Measurements from ENCODE around the gene ELOVL5.

Gene ELOVL5

DNA sequence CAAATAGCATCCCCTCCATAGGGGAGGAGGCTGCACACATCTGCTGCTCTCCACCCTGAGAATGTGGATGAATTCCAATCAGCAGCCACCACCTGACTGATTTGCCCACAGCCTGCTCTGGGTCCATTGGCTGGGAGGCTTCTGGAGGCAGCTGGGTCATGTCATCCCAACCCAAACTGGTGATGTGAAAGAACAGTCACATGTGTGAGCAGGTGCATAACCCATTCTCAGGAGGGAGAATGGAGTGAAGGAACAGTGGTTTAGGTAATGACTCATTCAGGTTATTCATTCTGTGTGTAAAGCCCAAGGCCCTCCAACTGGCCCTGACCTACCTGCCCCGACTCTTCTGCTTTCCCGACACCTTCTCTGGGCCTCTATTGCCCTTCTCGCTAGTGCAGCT, 109.2 kb downstream of the ELOVL5 start:
- DNase-seq (ENCODE audit: low read depth) = no peak

DNA sequence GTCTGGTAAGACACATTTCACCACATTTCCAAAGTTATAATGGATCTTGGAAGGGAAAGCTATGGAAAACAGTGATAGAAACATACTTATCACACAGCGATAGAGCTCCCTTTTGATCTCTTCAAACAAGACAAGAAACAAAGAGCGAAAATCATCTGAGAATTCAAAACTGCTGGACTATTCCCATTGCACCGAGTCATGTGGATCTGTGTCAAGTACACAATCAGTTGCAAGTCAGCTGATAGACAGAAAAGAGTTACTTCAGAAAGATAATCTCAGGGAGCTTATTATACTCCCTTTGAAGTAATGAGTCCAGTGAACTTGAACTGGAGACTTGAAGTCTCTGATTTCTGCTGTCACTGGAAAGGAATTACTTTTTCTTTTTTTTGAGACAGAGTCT, 110.4 kb downstream of the ELOVL5 start:
- no peak for DNase-seq (ENCODE audit: low read depth)

DNA sequence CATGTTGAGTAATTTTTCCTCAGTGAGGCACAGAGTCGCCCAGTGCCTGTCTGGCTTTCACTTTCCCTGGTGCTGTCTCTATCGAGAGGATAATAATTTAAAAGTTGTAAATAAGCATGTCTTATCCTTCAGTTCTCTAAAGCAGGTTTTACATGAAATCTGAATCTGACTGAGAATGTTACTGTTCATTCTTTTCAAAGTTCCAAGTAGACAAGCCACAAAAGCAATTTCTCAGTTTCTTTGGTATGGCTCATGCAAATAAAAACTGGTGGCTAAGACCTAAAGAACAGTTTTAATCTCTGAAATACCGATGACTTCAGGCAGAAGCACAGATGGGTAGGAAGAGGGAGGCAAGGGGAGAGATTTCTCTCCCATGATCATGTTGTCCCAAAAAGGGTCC, 112.5 kb downstream of the ELOVL5 start:
- no peak for DNase-seq (ENCODE audit: low read depth)

DNA sequence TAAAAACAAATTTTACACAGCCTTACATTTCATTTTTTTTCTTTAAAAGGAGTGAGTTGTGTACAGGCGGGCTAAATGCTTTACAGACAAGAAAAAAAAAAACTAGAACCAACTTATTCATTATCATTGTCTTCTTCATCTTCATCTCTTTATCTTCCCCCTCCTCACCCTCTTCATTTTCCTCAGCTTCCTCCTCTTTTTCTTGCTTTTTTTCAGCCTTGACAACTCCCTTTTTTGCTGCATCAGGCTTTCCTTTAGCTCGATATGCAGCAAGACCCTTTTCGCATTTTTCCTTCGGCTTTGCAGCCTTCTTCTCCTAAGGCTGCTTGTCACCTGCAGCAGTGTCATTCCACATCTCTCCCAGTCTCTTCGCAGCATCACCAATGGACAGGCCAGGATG, 113.2 kb downstream of the ELOVL5 start:
- DNase-seq (ENCODE audit: low read depth) = no peak

DNA sequence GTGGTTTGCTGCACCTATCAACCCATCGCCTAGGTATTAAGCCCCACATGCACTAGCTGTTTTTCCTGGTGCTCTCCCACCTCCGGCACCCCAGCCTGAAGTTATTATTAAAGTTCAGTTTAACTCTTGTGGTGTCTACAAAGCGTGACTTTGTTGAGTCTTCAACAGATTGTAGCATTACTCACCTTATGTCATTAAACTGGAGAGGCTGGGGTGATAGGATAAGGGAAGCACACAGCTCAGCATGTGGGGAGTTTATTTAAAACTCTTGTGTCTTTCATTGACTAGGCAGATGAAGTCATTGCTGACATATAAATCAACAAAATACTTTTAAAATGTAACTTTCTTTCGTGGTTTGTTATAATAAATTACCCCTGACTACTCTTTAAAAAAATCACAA, 115.4 kb downstream of the ELOVL5 start:
- no peak for DNase-seq (ENCODE audit: low read depth)

DNA sequence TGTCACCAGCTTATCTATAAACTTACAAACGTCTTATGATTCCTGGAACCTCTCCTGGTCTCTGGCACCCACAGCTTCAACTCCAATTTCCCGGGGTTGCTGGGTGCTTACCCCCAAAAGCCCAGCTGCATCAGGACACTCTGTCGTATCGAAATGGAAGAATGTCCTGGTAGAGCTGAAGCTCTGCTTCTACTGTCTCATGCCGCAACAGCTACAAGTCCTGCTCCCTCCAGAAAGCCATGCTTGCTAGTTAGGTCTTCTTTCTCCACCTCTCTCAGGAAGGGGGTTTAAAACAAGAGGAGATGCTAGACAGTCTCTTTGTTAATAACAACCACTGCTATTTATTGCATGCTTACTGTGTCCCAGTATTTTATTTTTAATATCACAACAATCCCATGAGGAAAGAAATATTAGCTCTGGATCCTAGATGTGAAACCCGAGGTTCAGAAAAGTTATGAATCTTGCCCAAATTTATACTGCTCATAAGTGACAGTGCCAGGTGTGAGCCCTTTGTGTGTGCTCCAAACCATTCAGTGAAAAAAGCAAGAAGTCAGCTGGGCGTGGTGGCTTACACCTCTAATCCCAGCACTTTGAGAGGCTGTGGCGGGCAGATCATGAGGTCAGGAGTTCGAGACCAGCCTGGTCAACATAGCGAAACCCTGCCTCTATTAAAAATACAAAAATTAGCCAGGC, 117.8 kb downstream of the ELOVL5 start:
- no peak for DNase-seq (ENCODE audit: low read depth)

DNA sequence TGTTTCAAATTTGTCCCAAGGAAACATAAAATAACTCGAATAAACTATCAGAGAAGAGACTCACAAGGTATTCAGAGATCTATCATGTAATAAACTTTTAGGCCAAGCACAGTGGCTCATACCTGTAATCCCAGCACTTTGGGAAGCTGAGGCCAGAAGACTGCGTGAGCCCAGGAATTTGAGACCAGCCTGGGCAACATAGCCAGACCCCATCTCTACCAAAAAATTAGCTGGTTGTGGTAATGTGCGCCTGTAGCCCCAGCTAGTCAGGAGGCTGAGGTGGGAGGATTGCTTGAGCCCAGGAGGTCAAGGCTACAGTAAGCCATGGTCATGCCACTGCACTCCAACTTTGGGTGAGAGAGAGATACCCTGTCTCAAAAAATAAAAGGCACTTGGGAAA, 120.9 kb downstream of the ELOVL5 start:
- no peak for DNase-seq (ENCODE audit: low read depth)

DNA sequence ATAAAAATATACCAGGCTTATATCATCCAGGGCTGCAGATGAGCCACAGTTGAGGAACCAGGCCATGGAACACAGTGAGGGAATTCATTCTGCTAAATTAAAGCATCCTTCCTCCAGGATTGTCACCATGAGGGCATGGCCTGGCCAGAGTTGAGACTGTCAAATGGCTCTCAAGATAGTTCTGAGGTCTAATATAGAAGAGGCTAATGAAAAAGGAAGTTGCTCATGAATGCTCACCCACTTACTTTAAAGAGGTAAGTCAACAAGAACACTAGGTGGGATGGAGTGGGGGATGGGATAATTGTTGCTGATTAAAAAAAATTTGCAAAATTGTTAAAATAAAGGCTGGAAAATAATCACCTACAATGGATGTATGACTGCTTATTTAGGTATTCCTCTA, 128.1 kb downstream of the ELOVL5 start:
- DNase-seq (ENCODE audit: low read depth) = no peak
